Muscle of arm (tissue), 12 donors: ENCODE results near the gene ADGRB2. TPM values are rescaled to one million over a fixed set of nuclear protein-coding genes. Genes with fewer than 3 reads are reported as not detected.

ENCODE experiments used
- DNase-seq: peaks from one replicate; pipeline ENCODE4 v3.0.0-alpha.2; 2013
- polyA plus RNA-seq, 12 donors: library from polyadenylated mRNA; unstranded; fragments of 120-200 nt; gene quantifications; one replicate each; pipeline ENCODE4 v1.2.1, GENCODE V29; 2013; ENCODE audit not compliant: insufficient read length in 12 of 12

The ADGRB2 gene
- polyA plus RNA-seq, 12 donors = 9.2 to 28.6 (median 13.4) TPM; not detected in 1

- DNase-seq = no peak
These were observed 31.9 kb upstream of the ADGRB2 start for GRCh38 chr1:31795801-31796621.

GRCh38 chr1:31795096-31795675 lies 31.0 kb upstream of the ADGRB2 start:
- DNase-seq = no peak

- no peak for DNase-seq
These were observed 29.6 kb upstream of the ADGRB2 start for GRCh38 chr1:31793586-31794285.

GRCh38 chr1:31793086-31793485 lies 28.9 kb upstream of the ADGRB2 start:
- no peak for DNase-seq

- no peak for DNase-seq
These were observed 28.4 kb upstream of the ADGRB2 start for GRCh38 chr1:31792541-31792940.

GRCh38 chr1:31792116-31792515 lies 28.0 kb upstream of the ADGRB2 start:
- no peak for DNase-seq

- no peak for DNase-seq
These were observed 27.2 kb upstream of the ADGRB2 start for GRCh38 chr1:31791131-31791858.

GRCh38 chr1:31790641-31791091 lies 26.5 kb upstream of the ADGRB2 start:
- DNase-seq = no peak

GRCh38 chr1:31790140-31790539 lies 26.0 kb upstream of the ADGRB2 start:
- no peak for DNase-seq

GRCh38 chr1:31789259-31790065 lies 25.3 kb upstream of the ADGRB2 start:
- DNase-seq = peak; percentile 92

- DNase-seq = no peak
These were observed 24.7 kb upstream of the ADGRB2 start for GRCh38 chr1:31788825-31789256.

- DNase-seq = peak; percentile 93
These were observed 24.1 kb upstream of the ADGRB2 start for GRCh38 chr1:31788138-31788824.

GRCh38 chr1:31787786-31788137 lies 23.6 kb upstream of the ADGRB2 start:
- DNase-seq = no peak

- no peak for DNase-seq
These were observed 23.1 kb upstream of the ADGRB2 start for GRCh38 chr1:31787261-31787660.

GRCh38 chr1:31786366-31787060 lies 22.4 kb upstream of the ADGRB2 start:
- DNase-seq = no peak

- DNase-seq = no peak
These were observed 21.8 kb upstream of the ADGRB2 start for GRCh38 chr1:31785947-31786290.

- DNase-seq = no peak
These were observed 21.1 kb upstream of the ADGRB2 start for GRCh38 chr1:31785020-31785946.

GRCh38 chr1:31784356-31785019 lies 20.3 kb upstream of the ADGRB2 start:
- no peak for DNase-seq
